ENCODE results near the gene ERN2.

Gene ERN2

DNA sequence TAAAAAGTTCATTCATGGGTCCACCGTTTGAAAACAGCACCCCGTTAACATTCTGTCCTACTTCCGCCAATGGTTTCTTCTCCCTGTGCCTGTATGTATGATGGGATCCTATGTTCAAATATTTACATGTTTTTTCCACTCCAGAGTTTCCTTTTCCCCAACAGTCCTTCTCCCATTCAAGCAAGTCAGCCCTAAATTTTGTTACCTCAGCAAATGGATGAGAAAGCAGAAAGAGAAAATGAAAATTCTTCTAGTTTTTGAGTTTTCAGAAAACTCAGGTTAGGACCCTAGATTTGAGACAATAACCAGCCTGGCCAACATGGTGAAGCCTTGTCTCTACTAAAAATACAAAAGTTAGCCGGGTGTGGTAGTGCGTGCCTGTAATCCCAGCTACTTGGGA, 3.5 kb upstream of the ERN2 start:
- FAIRE-seq = no peak

- FAIRE-seq = no peak
Observed at GRCh38 chr16:23711785-23712184, 1.2 kb downstream of the ERN2 start.

DNA sequence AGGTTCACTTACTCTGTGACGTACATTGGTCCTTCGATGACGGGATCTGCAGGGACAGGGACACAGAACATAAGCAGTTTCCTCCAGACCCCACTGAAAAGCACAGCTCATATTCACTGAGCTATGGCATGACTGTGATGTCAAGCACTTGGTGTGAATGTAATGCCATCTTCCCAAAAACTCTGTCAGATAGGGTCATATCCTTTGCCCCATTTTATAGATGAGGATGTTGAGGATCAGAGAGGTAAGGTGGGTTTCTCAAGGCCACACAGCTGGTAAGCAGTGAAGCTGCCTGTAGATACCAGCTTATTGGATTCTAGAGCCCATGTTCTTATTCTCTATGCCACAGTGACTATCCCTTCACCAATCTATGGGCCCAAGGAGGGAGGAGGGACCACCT, 2.5 kb downstream of the ERN2 start:
- no peak for FAIRE-seq

GRCh38 chr16:23710008-23710407, 3.0 kb downstream of the ERN2 start:
- no peak for FAIRE-seq

GRCh38 chr16:23709536-23709935, 3.5 kb downstream of the ERN2 start:
- no peak for FAIRE-seq

DNA sequence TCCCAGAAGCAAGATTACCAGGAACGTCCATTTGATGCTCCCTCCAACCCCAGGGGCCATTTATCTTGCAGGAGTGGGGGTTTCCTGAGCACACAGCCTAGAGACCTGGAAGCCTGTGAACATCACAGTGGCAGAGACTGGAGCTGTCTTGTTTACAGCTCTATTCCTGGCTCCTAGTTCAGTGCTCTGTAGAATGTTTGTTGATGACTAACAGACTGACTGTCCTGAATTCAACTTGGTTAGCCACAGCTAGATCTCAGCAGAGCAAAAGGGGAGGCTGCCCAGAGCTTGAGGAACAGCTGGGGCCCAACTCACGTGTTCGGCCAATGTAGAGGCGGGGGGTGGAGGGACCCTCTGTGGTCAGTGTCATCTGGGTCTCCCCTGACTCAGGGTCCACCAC, 6.6 kb downstream of the ERN2 start:
- FAIRE-seq = no peak

GRCh38 chr16:23705517-23705902, 7.5 kb downstream of the ERN2 start:
- FAIRE-seq = no peak

- FAIRE-seq = no peak
Observed at GRCh38 chr16:23704772-23705516, 8.1 kb downstream of the ERN2 start.

DNA sequence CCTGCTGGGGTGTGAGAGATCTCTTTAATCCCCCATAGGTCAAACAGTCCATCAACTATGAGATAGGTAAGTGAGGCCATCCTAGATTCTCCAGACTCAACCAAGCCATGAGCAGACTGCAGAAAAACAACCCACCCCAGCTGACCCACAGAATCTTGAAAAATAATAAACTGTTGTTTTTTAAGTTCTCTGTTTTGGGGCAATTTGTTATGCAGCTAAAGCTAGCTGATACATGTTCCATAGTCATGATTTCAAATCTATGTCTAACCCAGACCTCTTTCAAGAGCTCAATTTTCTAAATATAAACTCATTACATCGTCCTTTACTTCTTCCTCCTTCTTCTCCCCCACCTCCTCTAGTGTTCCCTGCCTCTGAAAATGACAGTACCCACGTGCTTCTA, 10.1 kb downstream of the ERN2 start:
- FAIRE-seq = no peak

DNA sequence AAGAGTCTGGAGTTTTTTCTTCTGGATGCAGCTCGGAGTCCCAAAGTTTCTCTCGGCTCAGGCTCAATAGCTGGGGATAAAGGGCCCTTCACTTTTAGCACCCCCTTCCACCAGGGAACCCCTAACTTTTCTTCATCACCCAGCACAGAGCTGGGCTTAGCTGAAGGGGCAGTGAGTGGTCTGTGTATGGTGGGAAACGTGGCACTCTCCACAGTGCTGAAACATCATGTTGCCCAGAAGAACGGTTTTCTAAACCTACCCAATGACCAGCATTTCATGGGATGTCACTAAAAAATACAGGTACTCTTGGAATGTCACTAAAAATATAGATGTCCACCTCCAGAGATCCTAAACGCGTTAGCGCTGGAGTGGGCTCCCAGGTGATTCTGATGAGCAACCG, 12.0 kb downstream of the ERN2 start:
- no peak for FAIRE-seq

DNA sequence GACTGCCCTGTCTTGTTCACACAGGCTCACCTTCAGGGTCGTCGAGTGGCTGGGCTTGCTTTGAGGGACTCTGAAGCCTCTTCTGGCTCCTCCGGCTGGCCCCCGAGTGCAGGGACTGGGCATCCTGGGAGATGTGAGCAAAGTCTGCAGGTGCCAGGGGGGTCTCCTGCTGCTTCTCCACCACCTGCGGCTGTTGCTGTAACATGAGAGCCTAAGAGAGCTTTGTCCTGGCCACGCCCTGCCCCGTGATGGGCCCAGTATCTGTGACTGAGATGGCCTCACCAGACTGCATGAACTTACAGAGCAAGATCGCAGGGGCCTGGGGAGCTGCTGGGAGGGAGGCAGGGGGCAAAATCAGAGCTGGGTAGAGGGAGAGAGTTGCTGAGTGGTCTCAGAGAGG, 12.5 kb downstream of the ERN2 start:
- FAIRE-seq = no peak

DNA sequence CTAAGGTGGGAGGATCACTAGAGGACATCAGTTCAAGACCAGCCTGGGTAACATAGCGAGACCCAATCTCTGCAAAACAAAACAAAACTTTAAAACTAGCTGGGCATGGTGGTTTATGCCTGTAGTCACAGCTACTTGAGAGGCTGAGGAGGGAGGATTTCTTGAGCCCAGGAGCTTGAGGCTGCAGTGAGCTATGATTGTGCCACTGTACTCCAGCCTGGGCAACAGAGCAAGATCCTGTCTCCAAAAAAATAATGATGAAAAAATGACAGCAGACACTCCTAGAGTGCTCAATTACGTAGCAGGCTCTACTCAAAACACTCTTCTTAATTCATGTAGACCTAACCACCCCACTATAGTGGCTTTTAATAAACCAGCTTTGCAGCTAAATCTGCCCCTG, 12.9 kb downstream of the ERN2 start:
- no peak for FAIRE-seq

DNA sequence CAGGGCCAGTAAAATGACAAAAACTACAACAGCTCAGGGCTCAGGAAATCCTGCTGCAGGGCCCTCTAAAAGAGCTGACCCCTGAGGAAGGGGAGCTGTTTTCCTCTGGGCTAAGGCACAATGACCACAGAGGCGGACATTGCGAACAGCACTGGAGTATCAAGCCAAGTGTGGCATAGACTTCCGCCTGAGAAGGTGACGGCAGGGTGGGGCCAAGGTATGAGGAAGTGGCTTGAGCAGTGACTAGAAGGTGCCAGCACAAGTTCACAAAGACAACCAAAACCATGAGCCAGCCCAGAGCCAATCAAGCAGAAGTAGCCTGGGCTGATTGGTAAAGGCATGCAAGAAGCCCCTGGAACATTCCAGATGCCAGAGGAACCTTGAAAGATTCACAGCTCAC, 13.9 kb downstream of the ERN2 start:
- FAIRE-seq = no peak

DNA sequence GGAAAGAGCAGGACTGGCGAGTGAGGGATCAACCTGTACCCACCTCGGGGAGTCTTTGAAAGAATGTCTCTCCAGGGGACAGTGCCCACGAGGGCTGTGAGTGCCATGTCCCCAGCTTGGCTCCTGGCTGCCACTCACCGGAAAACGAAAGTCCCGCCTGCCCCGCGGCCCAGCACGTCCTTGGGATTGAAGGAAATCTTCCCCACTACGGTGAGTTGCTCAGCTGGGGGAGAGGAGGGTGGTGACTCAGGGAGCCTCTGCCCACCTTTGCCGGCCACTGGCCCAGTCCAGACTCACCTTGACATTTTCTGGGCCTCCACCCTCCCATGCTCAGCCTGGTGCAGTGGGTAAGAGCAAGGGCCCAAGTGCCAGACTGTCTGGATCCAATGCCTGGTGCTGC, 17.3 kb downstream of the ERN2 start:
- no peak for FAIRE-seq

DNA sequence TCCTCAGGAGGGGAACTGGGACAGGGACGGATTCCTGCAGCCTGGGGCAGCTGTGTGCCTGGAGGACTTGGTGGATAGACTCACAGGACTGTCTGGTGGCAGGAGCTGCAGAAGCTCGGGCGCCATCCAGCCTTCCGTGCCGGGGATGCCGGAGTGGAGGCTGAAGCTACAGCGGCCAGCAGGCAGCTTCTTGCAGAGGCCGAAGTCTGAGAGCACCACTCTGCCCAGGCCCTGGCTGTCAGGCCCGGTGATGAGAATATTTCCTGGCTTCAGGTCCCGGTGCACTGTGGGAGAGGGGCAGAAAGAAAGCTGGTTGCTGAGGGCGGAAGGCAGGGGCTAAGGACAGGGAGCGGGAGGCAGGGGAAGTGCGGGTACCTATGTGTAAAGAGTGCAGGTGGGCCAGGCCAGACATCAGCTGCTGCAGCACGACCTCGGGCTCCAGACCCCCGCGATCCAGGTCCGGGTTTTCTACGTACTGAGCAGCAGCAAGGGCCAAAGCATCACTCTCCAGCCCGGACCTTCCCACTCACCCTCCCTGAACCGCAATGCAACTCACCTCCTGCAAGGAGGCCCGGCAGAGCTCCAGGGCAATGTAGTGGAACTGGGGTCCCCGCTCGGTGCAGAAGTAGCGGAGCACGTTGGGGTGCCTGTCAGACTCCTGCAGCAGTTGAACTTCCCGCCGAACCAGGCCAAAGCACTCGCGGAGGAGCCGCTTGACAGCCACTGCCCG, 18.2 kb downstream of the ERN2 start:
- no peak for FAIRE-seq

- no peak for FAIRE-seq
Observed at GRCh38 chr16:23694265-23694643, 18.8 kb downstream of the ERN2 start.

GRCh38 chr16:23692190-23692837, 20.7 kb downstream of the ERN2 start:
- no peak for FAIRE-seq

DNA sequence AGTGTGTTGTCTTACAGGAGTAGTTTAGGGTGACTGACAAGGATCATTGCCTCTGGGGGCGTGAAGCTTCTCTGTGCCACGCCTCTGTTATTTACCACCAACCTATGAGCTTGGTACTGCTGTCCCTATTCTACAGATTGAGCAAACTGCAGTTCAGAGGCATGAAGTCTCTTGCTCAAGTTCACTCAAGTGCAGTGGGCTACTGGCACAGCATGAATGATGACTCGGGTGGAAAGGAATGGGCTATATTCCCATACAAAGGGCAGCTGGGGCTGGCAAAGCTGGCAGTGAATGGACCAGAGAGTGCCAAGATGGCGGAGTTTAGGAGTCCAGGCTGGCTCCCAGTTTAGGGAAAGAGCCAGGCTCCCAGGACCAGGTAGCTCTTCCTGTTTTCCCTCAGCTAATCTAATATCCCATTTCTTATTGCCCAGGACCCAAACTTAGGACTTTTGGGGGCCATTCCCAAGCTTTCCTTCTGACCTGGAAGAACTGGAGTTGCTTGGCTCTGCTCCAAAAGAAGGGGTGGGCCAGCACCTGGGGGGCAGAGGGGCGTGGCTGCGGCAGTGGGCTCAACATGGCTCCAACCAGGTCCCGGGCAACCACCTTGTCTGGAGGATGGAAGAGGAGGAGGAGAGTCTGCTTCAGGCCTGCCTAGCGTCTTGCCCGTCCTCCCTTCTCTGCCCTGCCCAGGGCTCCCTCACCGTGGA, 21.4 kb downstream of the ERN2 start:
- no peak for FAIRE-seq

DNA sequence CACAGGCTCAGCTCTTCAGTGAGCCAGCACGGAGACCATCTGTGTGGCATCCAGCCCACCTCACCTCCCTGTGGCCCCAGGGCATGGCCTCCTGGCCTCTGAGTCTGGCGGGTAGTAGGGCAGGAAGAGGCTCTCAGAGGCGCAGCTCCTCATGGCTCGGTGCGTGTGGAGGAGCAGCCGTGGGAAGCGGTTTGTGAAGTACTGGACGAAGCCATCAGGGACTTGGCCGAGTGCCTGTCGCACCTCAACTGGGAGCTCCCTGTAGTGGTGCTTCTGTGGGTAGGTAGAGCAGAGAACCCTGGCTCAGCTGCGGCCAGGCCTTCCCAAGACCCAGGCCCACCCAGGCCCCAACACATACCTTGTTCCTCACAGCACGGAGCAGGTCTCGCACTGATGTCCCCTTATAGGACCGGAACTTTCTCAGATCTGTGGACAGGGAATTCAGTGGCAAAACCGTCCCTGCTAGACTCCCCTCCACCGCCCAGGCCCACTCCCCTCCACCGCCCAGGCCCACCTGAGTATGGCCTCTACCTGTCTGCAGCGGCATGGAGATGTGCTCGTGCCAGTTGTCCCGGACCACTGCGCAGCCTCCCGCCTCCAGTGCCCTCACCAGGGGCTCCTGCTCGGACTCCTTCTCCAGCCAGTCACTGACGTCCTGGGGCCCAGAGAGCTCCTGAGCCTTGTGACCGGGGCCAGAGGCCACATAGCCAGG, 22.1 kb downstream of the ERN2 start:
- FAIRE-seq = no peak

DNA sequence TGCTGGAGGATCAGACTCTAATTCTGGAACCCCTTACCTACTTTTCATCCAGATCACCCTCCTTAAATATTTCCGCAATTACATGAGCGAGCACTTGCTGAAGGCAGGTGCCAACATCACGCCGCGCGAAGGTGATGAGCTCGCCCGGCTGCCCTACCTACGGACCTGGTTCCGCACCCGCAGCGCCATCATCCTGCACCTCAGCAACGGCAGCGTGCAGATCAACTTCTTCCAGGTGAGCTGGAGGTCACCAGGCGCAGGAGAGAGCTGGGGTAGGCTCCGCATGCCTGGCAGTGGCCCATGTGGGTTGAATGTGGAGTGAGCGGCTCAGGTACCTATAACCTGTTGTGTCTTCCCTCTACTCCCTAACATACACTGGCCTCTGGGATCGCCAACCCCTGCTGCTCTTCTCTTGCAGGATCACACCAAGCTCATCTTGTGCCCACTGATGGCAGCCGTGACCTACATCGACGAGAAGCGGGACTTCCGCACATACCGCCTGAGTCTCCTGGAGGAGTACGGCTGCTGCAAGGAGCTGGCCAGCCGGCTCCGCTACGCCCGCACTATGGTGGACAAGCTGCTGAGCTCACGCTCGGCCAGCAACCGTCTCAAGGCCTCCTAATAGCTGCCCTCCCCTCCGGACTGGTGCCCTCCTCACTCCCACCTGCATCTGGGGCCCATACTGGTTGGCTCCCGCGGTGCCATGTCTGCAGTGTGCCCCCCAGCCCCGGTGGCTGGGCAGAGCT, 23.4 kb downstream of the ERN2 start:
- FAIRE-seq = no peak

DNA sequence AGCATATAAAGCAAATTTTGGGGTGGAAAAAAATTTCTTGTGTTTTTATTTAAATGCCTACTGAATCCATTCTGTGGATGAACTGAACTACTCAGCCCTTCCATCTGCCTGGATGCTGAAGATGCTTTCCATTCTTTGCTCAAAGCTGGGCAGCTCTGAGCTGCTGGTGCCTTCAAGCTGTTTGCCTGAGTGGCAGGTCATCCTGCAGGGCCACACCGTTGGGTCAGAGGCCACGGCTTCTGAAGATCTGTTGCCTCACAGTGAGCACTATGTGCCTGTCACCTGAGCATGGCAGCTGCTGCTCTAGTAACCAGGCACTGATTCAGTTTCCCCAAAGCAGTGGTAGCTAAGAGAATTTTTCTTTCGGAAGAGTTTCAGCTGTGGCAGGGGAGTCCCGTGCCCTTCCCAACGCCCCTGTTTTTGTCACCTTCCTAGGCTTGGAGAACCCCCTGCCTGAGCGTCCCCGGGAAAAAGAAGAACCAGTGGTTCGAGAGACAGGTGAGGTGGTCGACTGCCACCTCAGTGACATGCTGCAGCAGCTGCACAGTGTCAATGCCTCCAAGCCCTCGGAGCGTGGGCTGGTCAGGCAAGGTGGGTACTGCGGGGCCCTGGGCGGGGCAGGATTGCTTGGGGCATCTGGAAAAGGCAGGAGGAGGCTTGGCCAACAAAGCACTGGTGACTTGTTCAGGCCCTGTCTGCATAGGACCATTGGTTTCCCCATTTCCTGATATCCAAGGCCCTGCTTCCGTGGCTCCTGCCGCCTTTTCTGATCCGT, 25.8 kb downstream of the ERN2 start:
- FAIRE-seq = no peak

All from A204.1 (cell line).